Neural cell (in vitro differentiated cells): ENCODE data around the gene SPAG8. TPM values are rescaled to one million over a fixed set of nuclear protein-coding genes. Genes with fewer than 3 reads are reported as not detected.
A peak's percentile ranks its signal among the peaks of the same experiment; 100 is the strongest.

Experiments
- H2AFZ ChIP-seq: fragments of 200-600, 300-800 bp; sonication (generic), shearing (Covaris generic); 2 replicates; pipeline ENCODE4 v1.6.0; 2014; ENCODE audit warnings: low read depth, mild to moderate bottlenecking, antibody characterized with exemption, low read length, moderate library complexity
- H3F3A ChIP-seq: fragments of 200-600 bp; shearing (Covaris generic); 2 replicates; pipeline ENCODE4 v1.6.1; 2016; ENCODE audit warnings: mild to moderate bottlenecking, moderate library complexity, mixed read lengths, antibody characterized with exemption, low read length; ENCODE audit not compliant: insufficient read depth, poor library complexity, severe bottlenecking
- H3K27ac ChIP-seq: fragments of 200-600, 300-800 bp; sonication (generic), shearing (Covaris generic); 2 replicates; pipeline ENCODE4 v1.5.1; 2014; ENCODE audit warnings: mild to moderate bottlenecking, low read length, moderate library complexity
- H3K27me3 ChIP-seq: fragments of 300-800, 200-600 bp; sonication (generic), shearing (Covaris generic); 2 replicates; pipeline ENCODE4 v1.6.0; 2014; ENCODE audit warnings: mild to moderate bottlenecking, low read depth, low read length, moderate library complexity; ENCODE audit not compliant: insufficient read depth
- H3K36me3 ChIP-seq: fragments of 300-800, 200-600 bp; sonication (generic), shearing (Covaris generic); 2 replicates; pipeline ENCODE4 v1.5.1; 2014; ENCODE audit warnings: mild to moderate bottlenecking, antibody characterized with exemption, low read length, moderate library complexity; ENCODE audit not compliant: insufficient read depth
- H3K4me2 ChIP-seq: fragments of 300-800, 200-600 bp; sonication (generic), shearing (Covaris generic); 2 replicates; pipeline ENCODE4 v1.6.0; 2014; ENCODE audit warnings: mild to moderate bottlenecking, low read length
- H3K4me3 ChIP-seq: fragments of 300-800, 200-600 bp; sonication (generic), shearing (Covaris generic); 2 replicates; pipeline ENCODE4 v1.5.1; 2014; ENCODE audit warnings: mild to moderate bottlenecking, low read length, moderate library complexity
- H3K79me2 ChIP-seq: fragments of 200-600 bp; shearing (Covaris generic); replicated peaks from 2 replicates; pipeline ENCODE4 v1.6.0; 2014; ENCODE audit warnings: mild to moderate bottlenecking, low read length, moderate library complexity; ENCODE audit not compliant: insufficient read depth
- H3K9ac ChIP-seq: fragments of 300-800, 200-600 bp; sonication (generic), shearing (Covaris generic); 2 replicates; pipeline ENCODE4 v1.6.1; 2016; ENCODE audit warnings: mild to moderate bottlenecking, low read length, mixed read lengths
- H3K9me2 ChIP-seq: fragments of 200-600 bp; shearing (Covaris generic); 2 replicates; pipeline ENCODE4 v1.6.1; 2016; ENCODE audit warnings: mild to moderate bottlenecking, low read length, mixed read lengths; ENCODE audit not compliant: insufficient read depth
- H3K9me3 ChIP-seq: fragments of 200-600, 300-800 bp; sonication (generic), shearing (Covaris generic); 2 replicates; pipeline ENCODE4 v1.6.1; 2016; ENCODE audit warnings: mild to moderate bottlenecking, mixed run types, low read length, moderate library complexity, mixed read lengths
- H4K20me1 ChIP-seq: fragments of 200-600 bp; shearing (Covaris generic); 2 replicates; pipeline ENCODE4 v1.6.1; 2016; ENCODE audit warnings: mild to moderate bottlenecking, mixed run types; ENCODE audit not compliant: insufficient read depth
- EP300 ChIP-seq: fragments of 450-650 bp; conservative IDR thresholded peaks from 2 replicates; pipeline ENCODE4 v1.6.1; 2014; ENCODE audit warnings: antibody characterized with exemption, mild to moderate bottlenecking, moderate library complexity; ENCODE audit not compliant: poor library complexity, severe bottlenecking
- EZH2 ChIP-seq: fragments of 200-600, 300-800 bp; shearing (Covaris generic), sonication (generic); IDR thresholded peaks from 2 replicates; pipeline ENCODE4 v1.6.1; 2014; ENCODE audit warnings: antibody characterized with exemption, low read length, borderline replicate concordance, mild to moderate bottlenecking; ENCODE audit not compliant: insufficient read depth, poor library complexity, severe bottlenecking
- MXI1 ChIP-seq: fragments of 450-650 bp; conservative IDR thresholded peaks from 2 replicates; pipeline ENCODE4 v1.6.1; 2014; ENCODE audit warnings: antibody characterized with exemption, mild to moderate bottlenecking; ENCODE audit not compliant: poor library complexity, severe bottlenecking
- POLR2AphosphoS5 ChIP-seq: IDR thresholded peaks from 2 replicates; pipeline ENCODE4 v1.6.1; 2012
- RAD21 ChIP-seq: fragments of 450-650 bp; conservative IDR thresholded peaks from 2 replicates; pipeline ENCODE4 v1.6.1; 2014; ENCODE audit warnings: antibody characterized with exemption, mild to moderate bottlenecking, moderate library complexity
- SMC3 ChIP-seq: fragments of 450-650 bp; conservative IDR thresholded peaks from 2 replicates; pipeline ENCODE4 v1.6.1; 2014; ENCODE audit warnings: antibody characterized with exemption, mild to moderate bottlenecking, moderate library complexity; ENCODE audit not compliant: poor library complexity
- TAF1 ChIP-seq: IDR thresholded peaks from 2 replicates; pipeline ENCODE4 v1.6.1; 2012; ENCODE audit warnings: low read depth
- polyA plus RNA-seq: library from polyadenylated mRNA; depleted of rRNA; stranded (reverse); fragments of >200 nt; gene quantifications from 2 replicates; pipeline ENCODE4 v1.2.3, GENCODE V29; 2014
- TF ChIP-seq, protein P1 (sequence below): fragments of 450-650 bp; IDR thresholded peaks from 2 replicates; pipeline ENCODE4 v1.5.1; 2014; ENCODE audit warnings: antibody characterized with exemption, mild to moderate bottlenecking, moderate library complexity; ENCODE audit not compliant: poor library complexity, severe bottlenecking
- TF ChIP-seq, protein P2 (sequence below): IDR thresholded peaks from 2 replicates; pipeline ENCODE4 v1.6.1; 2012; ENCODE audit warnings: borderline replicate concordance

Gene SPAG8
- polyA plus RNA-seq, 1 donor from 2014 or later = 2.9 TPM

- Histone ChIP-seq H3K9me2 (no peaks in the 10 kb centered on the region), H4K20me1 (no peaks in the 10 kb centered on the region), H3K9ac (no peak overlapping the region), H2AFZ (no peak overlapping the region), H3K36me3 (no peaks in the 10 kb centered on the region), H3F3A (no peaks in the 10 kb centered on the region), H3K79me2 (peaks cover 14% of the 10 kb centered on the region), H3K27me3 (no peaks in the 10 kb centered on the region), H3K4me3 (peak overlapping the region; percentile 83), H3K4me2 (peak overlapping the region; percentile 84), H3K27ac (no peak overlapping the region), H3K9me3 (no peaks in the 10 kb centered on the region)
- no peak for TF ChIP-seq SMC3
- TF ChIP-seq, protein P1, sequence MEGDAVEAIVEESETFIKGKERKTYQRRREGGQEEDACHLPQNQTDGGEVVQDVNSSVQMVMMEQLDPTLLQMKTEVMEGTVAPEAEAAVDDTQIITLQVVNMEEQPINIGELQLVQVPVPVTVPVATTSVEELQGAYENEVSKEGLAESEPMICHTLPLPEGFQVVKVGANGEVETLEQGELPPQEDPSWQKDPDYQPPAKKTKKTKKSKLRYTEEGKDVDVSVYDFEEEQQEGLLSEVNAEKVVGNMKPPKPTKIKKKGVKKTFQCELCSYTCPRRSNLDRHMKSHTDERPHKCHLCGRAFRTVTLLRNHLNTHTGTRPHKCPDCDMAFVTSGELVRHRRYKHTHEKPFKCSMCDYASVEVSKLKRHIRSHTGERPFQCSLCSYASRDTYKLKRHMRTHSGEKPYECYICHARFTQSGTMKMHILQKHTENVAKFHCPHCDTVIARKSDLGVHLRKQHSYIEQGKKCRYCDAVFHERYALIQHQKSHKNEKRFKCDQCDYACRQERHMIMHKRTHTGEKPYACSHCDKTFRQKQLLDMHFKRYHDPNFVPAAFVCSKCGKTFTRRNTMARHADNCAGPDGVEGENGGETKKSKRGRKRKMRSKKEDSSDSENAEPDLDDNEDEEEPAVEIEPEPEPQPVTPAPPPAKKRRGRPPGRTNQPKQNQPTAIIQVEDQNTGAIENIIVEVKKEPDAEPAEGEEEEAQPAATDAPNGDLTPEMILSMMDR = no peak
- TF ChIP-seq TAF1 = no peak
- TF ChIP-seq POLR2AphosphoS5 = no peak
- TF ChIP-seq, protein P2, sequence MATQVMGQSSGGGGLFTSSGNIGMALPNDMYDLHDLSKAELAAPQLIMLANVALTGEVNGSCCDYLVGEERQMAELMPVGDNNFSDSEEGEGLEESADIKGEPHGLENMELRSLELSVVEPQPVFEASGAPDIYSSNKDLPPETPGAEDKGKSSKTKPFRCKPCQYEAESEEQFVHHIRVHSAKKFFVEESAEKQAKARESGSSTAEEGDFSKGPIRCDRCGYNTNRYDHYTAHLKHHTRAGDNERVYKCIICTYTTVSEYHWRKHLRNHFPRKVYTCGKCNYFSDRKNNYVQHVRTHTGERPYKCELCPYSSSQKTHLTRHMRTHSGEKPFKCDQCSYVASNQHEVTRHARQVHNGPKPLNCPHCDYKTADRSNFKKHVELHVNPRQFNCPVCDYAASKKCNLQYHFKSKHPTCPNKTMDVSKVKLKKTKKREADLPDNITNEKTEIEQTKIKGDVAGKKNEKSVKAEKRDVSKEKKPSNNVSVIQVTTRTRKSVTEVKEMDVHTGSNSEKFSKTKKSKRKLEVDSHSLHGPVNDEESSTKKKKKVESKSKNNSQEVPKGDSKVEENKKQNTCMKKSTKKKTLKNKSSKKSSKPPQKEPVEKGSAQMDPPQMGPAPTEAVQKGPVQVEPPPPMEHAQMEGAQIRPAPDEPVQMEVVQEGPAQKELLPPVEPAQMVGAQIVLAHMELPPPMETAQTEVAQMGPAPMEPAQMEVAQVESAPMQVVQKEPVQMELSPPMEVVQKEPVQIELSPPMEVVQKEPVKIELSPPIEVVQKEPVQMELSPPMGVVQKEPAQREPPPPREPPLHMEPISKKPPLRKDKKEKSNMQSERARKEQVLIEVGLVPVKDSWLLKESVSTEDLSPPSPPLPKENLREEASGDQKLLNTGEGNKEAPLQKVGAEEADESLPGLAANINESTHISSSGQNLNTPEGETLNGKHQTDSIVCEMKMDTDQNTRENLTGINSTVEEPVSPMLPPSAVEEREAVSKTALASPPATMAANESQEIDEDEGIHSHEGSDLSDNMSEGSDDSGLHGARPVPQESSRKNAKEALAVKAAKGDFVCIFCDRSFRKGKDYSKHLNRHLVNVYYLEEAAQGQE = no peak
- no peak for TF ChIP-seq MXI1
- TF ChIP-seq RAD21 = no peak
- no peak for TF ChIP-seq EP300
- TF ChIP-seq EZH2 = no peak
Measured at GRCh38 chr9:35831040-35831439, 19.0 kb upstream of the SPAG8 start.

GRCh38 chr9:35829764-35830096 is 17.7 kb upstream of the SPAG8 start:
- TF ChIP-seq EZH2 (no peak), TAF1 (no peak), MXI1 (no peak), EP300 (no peak)
- TF ChIP-seq, protein P2 = no peak
- TF ChIP-seq, protein P1 = no peak
- H3K27ac ChIP-seq = peak overlapping the region; percentile 57

More at GRCh38 chr9:35829764-35830096, 17.7 kb upstream of the SPAG8 start:
- peak overlapping the region; percentile 91 for H3K9ac ChIP-seq
- H3K27me3 ChIP-seq = no peaks in the 10 kb centered on the region
- H3K79me2 ChIP-seq = peaks cover 14% of the 10 kb centered on the region
- H3K36me3 ChIP-seq = no peaks in the 10 kb centered on the region
- H3K4me2 ChIP-seq = peak overlapping the region; percentile 84
- no peaks in the 10 kb centered on the region for H3F3A ChIP-seq
- peak overlapping the region; percentile 83 for H2AFZ ChIP-seq
- H3K4me3 ChIP-seq = peak overlapping the region; percentile 83
- H3K9me2 ChIP-seq = no peaks in the 10 kb centered on the region
- no peaks in the 10 kb centered on the region for H4K20me1 ChIP-seq
- no peaks in the 10 kb centered on the region for H3K9me3 ChIP-seq
